ENCODE measurements around the gene TERF2IP.

TERF2IP gene

GRCh38 chr16:75635036-75635435 is 12.5 kb upstream of the TERF2IP start:
- DNase-seq (ENCODE audit: low spot score) = no peak

- DNase-seq (ENCODE audit: low spot score) = no peak
Measured at GRCh38 chr16:75640598-75640997, 7.0 kb upstream of the TERF2IP start.

GRCh38 chr16:75644240-75645012 is 3.1 kb upstream of the TERF2IP start:
- no peak for DNase-seq (ENCODE audit: low spot score)

GRCh38 chr16:75647112-75647491 is 471 bp upstream of the TERF2IP start:
- DNase-seq (ENCODE audit: low spot score) = no peak

- DNase-seq (ENCODE audit: low spot score) = peak; percentile 70
Measured at GRCh38 chr16:75648265-75649076, 898 bp downstream of the TERF2IP start.

- DNase-seq (ENCODE audit: low spot score) = no peak
Measured at GRCh38 chr16:75653922-75654321, 6.3 kb downstream of the TERF2IP start.

GRCh38 chr16:75658175-75658574 is 10.6 kb downstream of the TERF2IP start:
- no peak for DNase-seq (ENCODE audit: low spot score)

- no peak for DNase-seq (ENCODE audit: low spot score)
Measured at GRCh38 chr16:75660321-75660720, 12.7 kb downstream of the TERF2IP start.

GRCh38 chr16:75660726-75661302 is 13.2 kb downstream of the TERF2IP start:
- DNase-seq (ENCODE audit: low spot score) = no peak

GRCh38 chr16:75667503-75667902 is 19.9 kb downstream of the TERF2IP start:
- DNase-seq (ENCODE audit: low spot score) = no peak

GRCh38 chr16:75676909-75677308 is 29.3 kb downstream of the TERF2IP start, which contains the start of gene CPHXL2:
CPHXL2 (minus strand) TSS chr16:75677009; CDS start chr16:75676999, 10 bp downstream.
- DNase-seq (ENCODE audit: low spot score) = no peak

GRCh38 chr16:75679366-75679765 is 31.8 kb downstream of the TERF2IP start:
- peak; percentile 34 for DNase-seq (ENCODE audit: low spot score)

GRCh38 chr16:75682308-75682707 is 34.7 kb downstream of the TERF2IP start:
- DNase-seq (ENCODE audit: low spot score) = no peak

GRCh38 chr16:75687361-75687760 is 39.8 kb downstream of the TERF2IP start:
- DNase-seq (ENCODE audit: low spot score) = no peak

- DNase-seq (ENCODE audit: low spot score) = no peak
Measured at GRCh38 chr16:75695708-75696107, 48.1 kb downstream of the TERF2IP start.

GRCh38 chr16:75697571-75697970 is 50.0 kb downstream of the TERF2IP start:
- no peak for DNase-seq (ENCODE audit: low spot score)

- no peak for DNase-seq (ENCODE audit: low spot score)
Measured at GRCh38 chr16:75701361-75701760, 53.8 kb downstream of the TERF2IP start, which contains the start of gene DUXB. DUXB (minus strand) TSS chr16:75701461; CDS start chr16:75701418, 43 bp downstream.

- no peak for DNase-seq (ENCODE audit: low spot score)
Measured at GRCh38 chr16:75702242-75702641, 54.7 kb downstream of the TERF2IP start.

GRCh38 chr16:75703306-75703705 is 55.7 kb downstream of the TERF2IP start:
- no peak for DNase-seq (ENCODE audit: low spot score)
